ENCODE data around the gene SFMBT2. TPM values are rescaled to one million over a fixed set of nuclear protein-coding genes. Genes with fewer than 3 reads are reported as not detected.
A peak's percentile ranks its signal among the peaks of the same experiment; 100 is the strongest.

Gene SFMBT2
- total RNA-seq, 3 donors from 2014 or later (not counting 1 experiment from before 2014, with no cell fraction given): 50.4 to 70.4 (median 52.2) TPM

DNA sequence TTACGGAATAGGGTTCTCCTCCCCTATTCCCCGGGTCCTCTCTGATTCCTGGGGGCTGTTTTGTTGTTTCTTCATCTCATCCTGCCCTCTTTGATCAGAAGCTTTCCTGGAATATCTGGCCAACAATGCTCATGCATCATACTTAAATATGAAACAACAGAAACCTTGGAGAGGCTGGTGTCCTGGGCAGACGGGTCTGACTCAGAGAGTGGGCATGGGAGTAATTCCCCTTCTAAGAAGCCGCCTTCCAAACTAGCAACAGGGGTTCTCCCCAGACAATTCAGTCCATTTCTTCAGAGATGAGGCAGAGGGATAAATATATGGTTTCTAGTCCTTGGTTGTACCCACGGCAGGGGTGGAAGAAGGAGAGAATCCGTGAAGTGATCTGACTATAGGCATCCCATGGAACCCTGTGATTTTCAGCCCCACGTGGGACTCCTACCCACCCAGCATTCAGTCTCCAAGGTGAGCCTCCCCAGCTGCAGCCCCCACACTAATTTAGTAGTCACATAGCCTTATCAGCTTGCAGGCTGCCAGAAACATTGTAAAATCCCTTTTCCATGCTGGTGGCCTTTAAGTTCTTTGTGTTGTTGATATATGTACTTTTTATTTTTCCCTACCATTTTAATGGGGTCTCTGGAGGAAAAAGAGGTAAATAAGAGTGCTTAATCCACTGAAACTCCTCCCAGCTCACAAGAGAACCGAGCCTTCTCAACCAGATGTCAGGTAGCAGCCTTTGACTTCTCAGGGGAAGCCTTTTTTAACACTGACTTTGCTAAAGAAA lies 119.2 kb downstream of the SFMBT2 start:
- H3K4me1 Mint-ChIP-seq: peaks cover 78 to 81% of the 10 kb centered on the region in 2 donors
- Histone ChIP-seq H3K4me1 (ENCODE audit: control insufficient read depth, insufficient read depth, low read length) (peaks cover 9% of the 10 kb centered on the region), H3K9me3 (ENCODE audit: control insufficient read depth, insufficient read depth, low read length) (no peaks in the 10 kb centered on the region), H3K27me3 (ENCODE audit: control insufficient read depth, insufficient read depth, low read length) (no peaks in the 10 kb centered on the region), H3K4me3 (ENCODE audit: low read length) (no peak overlapping the region), H3K36me3 (ENCODE audit: control insufficient read depth, insufficient read depth, low read length) (no peaks in the 10 kb centered on the region), H3K27ac (ENCODE audit: low read length) (no peak overlapping the region)
- no peaks in the 10 kb centered on the region for H3K27me3 Mint-ChIP-seq (ENCODE audit: low read depth in 2 of 2)
- DNase-seq: no peak
- intact Hi-C loops (cut with micrococcal nuclease): no loop called here
- 96% methylated on average over 4 of the region's 8 CpGs for WGBS (ENCODE audit: insufficient coverage)
- TF ChIP-seq, protein P1, sequence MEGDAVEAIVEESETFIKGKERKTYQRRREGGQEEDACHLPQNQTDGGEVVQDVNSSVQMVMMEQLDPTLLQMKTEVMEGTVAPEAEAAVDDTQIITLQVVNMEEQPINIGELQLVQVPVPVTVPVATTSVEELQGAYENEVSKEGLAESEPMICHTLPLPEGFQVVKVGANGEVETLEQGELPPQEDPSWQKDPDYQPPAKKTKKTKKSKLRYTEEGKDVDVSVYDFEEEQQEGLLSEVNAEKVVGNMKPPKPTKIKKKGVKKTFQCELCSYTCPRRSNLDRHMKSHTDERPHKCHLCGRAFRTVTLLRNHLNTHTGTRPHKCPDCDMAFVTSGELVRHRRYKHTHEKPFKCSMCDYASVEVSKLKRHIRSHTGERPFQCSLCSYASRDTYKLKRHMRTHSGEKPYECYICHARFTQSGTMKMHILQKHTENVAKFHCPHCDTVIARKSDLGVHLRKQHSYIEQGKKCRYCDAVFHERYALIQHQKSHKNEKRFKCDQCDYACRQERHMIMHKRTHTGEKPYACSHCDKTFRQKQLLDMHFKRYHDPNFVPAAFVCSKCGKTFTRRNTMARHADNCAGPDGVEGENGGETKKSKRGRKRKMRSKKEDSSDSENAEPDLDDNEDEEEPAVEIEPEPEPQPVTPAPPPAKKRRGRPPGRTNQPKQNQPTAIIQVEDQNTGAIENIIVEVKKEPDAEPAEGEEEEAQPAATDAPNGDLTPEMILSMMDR (IDR thresholded peaks at IDR 0.05): no peak
- ATAC-seq: no peak
- no peaks in the 10 kb centered on the region for H3K9me3 Mint-ChIP-seq
- H3K36me3 Mint-ChIP-seq: no peaks in the 10 kb centered on the region
- H3K4me3 Mint-ChIP-seq: no peak overlapping the region
- H3K27ac Mint-ChIP-seq: peak overlapping the region; percentile 26 to 63

DNA sequence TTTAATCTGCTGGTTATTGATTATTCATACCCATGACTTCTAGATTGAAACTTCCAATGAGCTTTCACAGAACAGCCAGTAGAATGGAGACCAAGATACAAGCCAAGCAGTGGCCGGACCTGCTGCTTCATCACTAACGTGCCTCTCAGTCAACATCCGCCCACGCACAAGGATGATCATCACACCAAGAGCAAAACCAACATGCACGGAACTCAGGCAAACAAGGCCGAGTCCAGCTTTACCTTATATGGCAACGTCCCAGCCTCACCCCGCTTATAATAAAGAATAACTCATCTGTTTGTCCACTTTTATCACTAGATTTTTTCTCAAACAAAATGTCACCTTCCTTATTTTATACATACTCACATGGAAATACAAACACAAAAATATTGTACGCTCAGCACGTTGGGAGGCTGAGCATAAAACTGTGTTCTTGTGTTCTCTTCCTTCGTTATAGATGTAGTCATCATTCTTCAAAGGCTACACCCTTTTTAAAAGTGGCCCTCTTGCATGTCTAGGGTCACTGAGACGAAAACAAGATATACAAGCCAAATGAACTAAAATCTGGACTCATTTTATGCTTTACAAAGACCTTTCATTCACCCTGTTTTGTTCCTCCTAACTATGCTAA lies 122.7 kb downstream of the SFMBT2 start:
- TF ChIP-seq, protein P1 (IDR thresholded peaks at IDR 0.05): no peak
- no peak for ATAC-seq
- H3K27ac Mint-ChIP-seq: no peak overlapping the region

DNA sequence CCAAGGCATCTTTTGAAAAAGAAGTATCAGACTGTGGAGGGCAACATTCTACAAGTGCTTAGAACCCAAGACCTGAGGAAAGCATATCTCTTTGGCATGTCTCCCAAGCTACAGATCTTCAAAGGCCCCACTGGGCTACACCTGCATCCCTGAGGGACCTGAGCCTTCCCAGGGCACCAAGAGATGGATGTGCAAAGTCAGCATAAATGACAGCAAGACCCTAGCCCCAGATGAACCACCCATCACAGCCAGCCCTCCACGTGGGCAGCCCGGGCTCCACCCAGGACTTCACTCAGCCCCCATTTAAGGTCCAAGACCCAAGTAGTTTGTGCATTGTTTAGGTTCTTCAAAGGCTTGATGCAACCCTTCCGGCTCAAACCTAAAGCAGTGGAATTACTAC lies 123.5 kb downstream of the SFMBT2 start:
- Mint-ChIP-seq H3K27me3 (ENCODE audit: low read depth in 2 of 2) (no peaks in the 10 kb centered on the region), H3K9me3 (no peaks in the 10 kb centered on the region), H3K27ac (no peak overlapping the region), H3K36me3 (no peaks in the 10 kb centered on the region), H3K4me1 (peaks cover 60 to 76% of the 10 kb centered on the region in 2 donors), H3K4me3 (no peak overlapping the region)
- Histone ChIP-seq H3K36me3 (ENCODE audit: control insufficient read depth, insufficient read depth, low read length) (peaks cover 10% of the 10 kb centered on the region), H3K27me3 (ENCODE audit: control insufficient read depth, insufficient read depth, low read length) (no peaks in the 10 kb centered on the region), H3K4me1 (ENCODE audit: control insufficient read depth, insufficient read depth, low read length) (peaks cover 3% of the 10 kb centered on the region), H3K27ac (ENCODE audit: low read length) (no peak overlapping the region), H3K4me3 (ENCODE audit: low read length) (no peak overlapping the region), H3K9me3 (ENCODE audit: control insufficient read depth, insufficient read depth, low read length) (no peaks in the 10 kb centered on the region)
- no peak for DNase-seq
- TF ChIP-seq, protein P1 (IDR thresholded peaks at IDR 0.05): no peak
- intact Hi-C loops (cut with micrococcal nuclease): no loop called here
- WGBS (ENCODE audit: insufficient coverage): 100% methylated on average over 3 of the region's 3 CpGs
- ATAC-seq: no peak

More for the DNA sequence above, 122.7 kb downstream of the SFMBT2 start:
- H3K4me1 ChIP-seq (ENCODE audit: control insufficient read depth, insufficient read depth, low read length): peaks cover 3% of the 10 kb centered on the region
- no peaks in the 10 kb centered on the region for H3K9me3 ChIP-seq (ENCODE audit: control insufficient read depth, insufficient read depth, low read length)
- no peak overlapping the region for H3K27ac ChIP-seq (ENCODE audit: low read length)
- H3K9me3 Mint-ChIP-seq: no peaks in the 10 kb centered on the region
- peaks cover 63 to 73% of the 10 kb centered on the region in 2 donors for H3K4me1 Mint-ChIP-seq
- H3K4me3 Mint-ChIP-seq: no peak overlapping the region
- intact Hi-C loops (cut with micrococcal nuclease): no loop called here
- 92% methylated on average over 12 of the region's 12 CpGs for WGBS (ENCODE audit: insufficient coverage)
- no peak for DNase-seq
- H3K27me3 Mint-ChIP-seq (ENCODE audit: low read depth in 2 of 2): no peaks in the 10 kb centered on the region
- H3K36me3 Mint-ChIP-seq: no peaks in the 10 kb centered on the region
- peaks cover 6% of the 10 kb centered on the region for H3K36me3 ChIP-seq (ENCODE audit: control insufficient read depth, insufficient read depth, low read length)
- no peak overlapping the region for H3K4me3 ChIP-seq (ENCODE audit: low read length)
- H3K27me3 ChIP-seq (ENCODE audit: control insufficient read depth, insufficient read depth, low read length): no peaks in the 10 kb centered on the region

Measured in natural killer cell (primary cell).